Stimulated activated CD8-positive, alpha-beta memory T cell treated with anti-CD3 and anti-CD28 coated beads, Interleukin-15, amount 100 ng/mL, for 4 hours (primary cell): ENCODE results near the gene POU2AF1.
"Not testable (repeated sequence)": the region's sequence is repeated elsewhere in the genome, so short reads cannot be mapped to it uniquely, and the experiment has no call there.

ENCODE experiments used
- DNase-seq, 2 donors: peaks; one replicate each; pipeline ENCODE4 v3.0.0-alpha.2; 2020; ENCODE audit warnings: low read depth in 2 of 2

POU2AF1 gene

GRCh38 chr11:111320199-111320598, 58.9 kb downstream of the POU2AF1 start:
- DNase-seq: not testable (repeated sequence)

- DNase-seq: no peak
These were observed 59.8 kb downstream of the POU2AF1 start for GRCh38 chr11:111319296-111319695.

- DNase-seq: no peak
These were observed 67.0 kb downstream of the POU2AF1 start for GRCh38 chr11:111312076-111312475.

GRCh38 chr11:111310723-111311122, 68.4 kb downstream of the POU2AF1 start:
- DNase-seq: no peak

- no peak for DNase-seq
These were observed 69.0 kb downstream of the POU2AF1 start for GRCh38 chr11:111310088-111310487.

GRCh38 chr11:111309215-111309915, 69.7 kb downstream of the POU2AF1 start:
- no peak for DNase-seq

- DNase-seq: no peak
These were observed 70.9 kb downstream of the POU2AF1 start for GRCh38 chr11:111308140-111308539.

GRCh38 chr11:111307472-111308108, 71.5 kb downstream of the POU2AF1 start:
- no peak for DNase-seq

GRCh38 chr11:111306321-111306720, 72.8 kb downstream of the POU2AF1 start:
- no peak for DNase-seq

GRCh38 chr11:111305876-111306275, 73.2 kb downstream of the POU2AF1 start:
- no peak for DNase-seq

- DNase-seq: no peak
These were observed 73.8 kb downstream of the POU2AF1 start for GRCh38 chr11:111305162-111305802.

GRCh38 chr11:111303461-111303860, 75.6 kb downstream of the POU2AF1 start:
- DNase-seq: no peak

- no peak for DNase-seq
These were observed 76.8 kb downstream of the POU2AF1 start for GRCh38 chr11:111302298-111302697.
